GM21717 (cell line): Measurements from ENCODE around the gene SOWAHA.
"Not testable (repeated sequence)": the region's sequence is repeated elsewhere in the genome, so short reads cannot be mapped to it uniquely, and the experiment has no call there.

ENCODE experiments used
- ATAC-seq: cut with Tn5 transposase; IDR thresholded peaks from one replicate; pipeline ENCODE4 v1.9.1; 2021; ENCODE audit warnings: mild to moderate bottlenecking, moderate library complexity; ENCODE audit not compliant: unreplicated experiment

SOWAHA gene

GRCh38 chr5:132777209-132778069 lies 35.7 kb upstream of the SOWAHA start, which contains the start of gene SEPTIN8:
TSS of gene SEPTIN8 (minus strand) at chr5:132777239. CDS start at chr5:132777137, 102 bp downstream.
- ATAC-seq, result no peak

DNA sequence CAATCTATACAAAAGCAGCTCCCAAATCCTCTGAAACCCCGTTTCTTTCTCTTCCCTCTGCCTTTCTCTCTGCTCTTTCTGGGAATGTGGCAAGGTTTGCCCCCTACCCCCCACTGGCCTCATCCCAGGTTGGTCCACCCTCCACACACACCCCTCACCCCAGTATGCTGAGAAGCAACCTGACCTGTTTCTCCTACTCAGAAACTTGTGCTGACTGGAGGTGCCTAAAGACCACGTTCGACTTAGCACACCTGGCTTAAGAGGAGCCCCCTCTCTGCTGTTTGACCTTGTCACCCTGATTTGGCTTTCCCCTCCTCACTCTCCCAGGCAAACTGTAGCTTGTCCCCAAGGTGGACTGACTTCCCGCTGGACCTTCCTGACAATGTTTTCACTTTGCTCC lies 35.0 kb upstream of the SOWAHA start:
- no peak for ATAC-seq

DNA sequence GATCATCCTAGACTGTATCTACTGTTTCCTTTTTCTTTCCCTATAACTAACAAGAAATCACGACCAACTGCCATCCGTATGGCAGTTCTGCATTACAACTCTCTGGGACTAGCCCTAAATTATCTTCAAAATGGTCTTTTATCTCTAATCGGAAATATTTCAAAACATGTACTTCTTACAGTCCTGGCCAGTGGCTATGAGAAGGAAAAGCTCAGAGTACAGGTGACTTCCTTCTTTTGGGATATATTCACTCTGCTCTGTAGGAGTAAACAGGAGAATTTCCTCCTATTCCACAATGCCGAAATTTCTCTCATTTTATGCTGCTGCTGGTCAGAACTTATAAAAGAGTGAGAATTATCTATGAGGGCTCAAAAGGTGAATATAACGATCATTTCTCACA lies 34.2 kb upstream of the SOWAHA start:
- ATAC-seq, result no peak

- no peak for ATAC-seq
Measured at GRCh38 chr5:132779961-132780360, 33.1 kb upstream of the SOWAHA start.

- ATAC-seq, result no peak
Measured at GRCh38 chr5:132780577-132780976, 32.5 kb upstream of the SOWAHA start.

DNA sequence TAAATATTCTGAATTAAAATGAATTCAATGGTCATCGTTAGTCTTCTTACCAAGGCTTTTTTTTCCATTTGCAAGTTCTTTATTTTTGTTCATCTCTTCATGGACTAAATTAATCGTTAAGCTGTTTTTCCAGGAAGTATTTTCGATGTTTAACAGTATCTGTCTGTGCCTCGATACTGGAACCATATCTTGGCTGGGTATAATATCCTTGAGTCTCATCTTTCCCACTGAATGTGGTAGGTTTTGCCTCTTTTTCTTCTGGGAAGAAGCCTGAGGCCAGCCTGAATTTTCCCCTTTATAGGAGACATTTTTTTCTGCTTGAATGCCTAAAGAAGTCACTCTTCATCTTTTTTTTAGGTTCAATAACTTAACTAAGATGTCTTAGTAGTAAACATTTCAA lies 32.1 kb upstream of the SOWAHA start:
- ATAC-seq, result no peak

GRCh38 chr5:132782101-132782500 lies 31.0 kb upstream of the SOWAHA start:
- no peak for ATAC-seq

DNA sequence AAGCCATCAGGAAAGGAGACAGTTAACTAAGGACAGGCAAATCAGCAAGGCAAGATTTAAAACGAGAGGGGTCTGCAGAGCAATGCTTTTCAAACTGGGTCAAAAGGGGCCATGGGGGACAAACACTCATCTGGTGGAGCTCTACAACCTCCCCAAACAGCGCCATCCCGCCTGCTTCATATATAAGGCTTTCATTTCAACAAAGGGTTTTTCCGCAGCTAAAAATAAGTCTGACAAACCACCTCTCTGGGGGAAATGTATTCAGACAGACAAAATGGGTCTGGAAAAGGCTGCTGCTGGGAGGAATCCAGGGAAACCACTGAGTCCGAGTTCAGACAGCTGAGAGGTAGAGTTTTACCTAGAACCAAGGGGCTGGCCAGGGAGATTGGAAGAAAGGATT lies 27.7 kb upstream of the SOWAHA start:
- no peak for ATAC-seq

DNA sequence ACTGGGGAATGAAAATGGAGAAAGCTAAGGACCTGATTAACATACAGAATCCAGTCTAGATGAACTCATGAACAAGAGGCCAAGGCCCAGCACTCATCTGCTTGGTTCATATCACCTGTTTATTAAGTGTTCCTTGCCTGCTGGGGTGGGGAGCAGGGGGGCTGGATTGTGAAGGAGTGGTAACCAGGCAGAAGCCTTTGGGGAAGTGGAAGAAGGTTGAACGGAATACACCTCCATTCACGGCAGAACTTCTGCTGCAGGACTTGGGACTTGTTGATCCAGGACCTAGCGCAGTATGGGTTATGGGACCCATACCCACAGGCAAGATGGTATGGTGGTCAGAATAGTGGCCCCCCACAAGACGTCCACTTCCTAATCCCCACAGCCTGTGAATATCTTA lies 27.2 kb upstream of the SOWAHA start:
- no peak for ATAC-seq

- no peak for ATAC-seq
Measured at GRCh38 chr5:132787076-132787475, 26.0 kb upstream of the SOWAHA start.

GRCh38 chr5:132788508-132788907 lies 24.6 kb upstream of the SOWAHA start:
- no peak for ATAC-seq

DNA sequence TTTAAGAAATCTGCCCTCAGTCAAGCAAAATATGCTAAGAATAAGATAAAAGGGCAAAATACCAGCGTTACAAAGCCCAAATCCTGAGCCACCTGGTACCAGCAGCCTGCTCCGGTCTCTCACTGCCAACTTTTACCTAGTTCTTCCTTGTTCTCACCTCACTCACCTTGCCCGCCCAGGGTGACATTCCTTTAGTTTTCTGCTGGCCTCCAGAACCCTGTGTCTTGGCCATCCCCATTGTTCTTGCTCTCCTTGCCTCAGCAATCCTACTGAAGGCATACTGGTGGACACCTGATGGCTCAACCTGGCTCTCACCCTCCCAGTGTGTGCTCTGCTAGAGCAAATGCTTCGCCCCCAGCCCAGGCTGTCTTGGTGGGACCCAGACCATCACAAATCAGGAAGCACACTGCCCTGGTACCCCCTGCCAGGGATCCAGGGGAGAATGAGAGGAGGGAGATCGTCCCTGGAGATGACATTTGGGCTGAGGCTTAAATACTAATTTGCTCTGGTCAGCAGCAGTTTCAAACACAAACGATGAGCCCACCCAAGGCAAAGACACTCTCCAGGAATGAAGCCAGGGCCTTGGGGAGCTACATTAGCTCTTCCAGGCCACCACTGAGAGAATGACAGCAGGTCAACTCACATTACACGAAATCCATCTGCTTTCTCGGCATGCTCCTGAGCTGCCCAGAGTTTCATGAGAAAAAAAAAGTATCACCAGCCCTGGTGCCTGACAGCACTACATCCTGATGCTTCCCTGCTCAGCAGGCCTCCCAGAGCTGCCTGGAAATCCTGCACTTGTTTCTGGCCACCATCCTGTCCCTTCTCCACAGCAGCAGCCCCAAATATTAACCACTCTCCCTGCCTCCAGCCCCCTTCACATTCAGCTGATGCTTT lies 23.9 kb upstream of the SOWAHA start:
- no peak for ATAC-seq

DNA sequence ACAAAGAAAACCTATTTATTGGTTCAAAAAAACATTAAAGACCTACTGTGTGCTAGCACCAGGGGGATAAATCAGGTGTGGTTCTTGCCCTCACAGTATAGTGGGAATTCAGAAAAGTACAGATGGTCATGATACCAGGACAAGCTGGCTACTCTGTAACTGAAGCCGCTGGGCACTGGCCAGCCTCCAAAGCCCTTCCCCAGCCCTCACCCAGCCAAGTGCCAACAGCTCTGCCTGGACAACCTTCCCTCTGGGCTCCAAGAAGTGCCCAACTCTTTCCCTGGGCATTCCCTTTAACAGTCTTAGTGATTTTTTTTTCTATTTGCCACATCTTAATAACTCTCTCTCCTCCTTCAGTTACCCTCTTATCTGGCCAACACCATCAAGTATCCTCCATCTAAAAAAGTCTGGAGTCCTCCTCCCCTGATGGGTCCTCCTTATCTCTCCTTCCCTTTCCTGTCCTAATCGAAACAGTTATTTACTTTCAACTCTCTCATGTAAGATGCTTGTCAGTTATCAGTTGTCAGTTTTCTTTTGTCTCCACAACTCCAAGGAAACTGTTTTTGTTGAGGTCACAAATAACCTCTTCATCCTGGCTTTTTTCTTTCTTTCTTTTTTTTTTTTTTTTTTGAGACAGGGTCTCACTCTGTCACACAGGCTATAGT lies 22.8 kb upstream of the SOWAHA start:
- ATAC-seq, result no peak

DNA sequence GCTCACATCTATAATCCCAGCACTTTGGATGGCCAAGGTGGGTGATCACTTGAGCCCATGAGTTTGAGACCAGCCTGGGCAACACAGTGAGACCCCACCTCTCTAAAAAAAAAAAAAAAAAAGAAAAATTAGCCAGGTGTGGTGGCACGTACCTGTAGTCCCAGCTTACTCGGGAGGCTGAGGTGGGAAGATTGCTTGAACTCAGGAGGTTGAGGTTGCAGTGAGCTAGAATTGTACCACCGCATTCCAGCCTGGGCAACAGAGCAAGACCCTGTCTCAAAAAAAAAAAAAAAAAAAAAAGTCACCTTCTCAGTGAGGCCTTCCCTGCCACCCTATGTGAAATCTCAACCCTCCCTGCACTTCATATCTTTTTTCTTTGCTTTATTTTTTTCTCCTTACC lies 22.1 kb upstream of the SOWAHA start:
- ATAC-seq, result no peak

DNA sequence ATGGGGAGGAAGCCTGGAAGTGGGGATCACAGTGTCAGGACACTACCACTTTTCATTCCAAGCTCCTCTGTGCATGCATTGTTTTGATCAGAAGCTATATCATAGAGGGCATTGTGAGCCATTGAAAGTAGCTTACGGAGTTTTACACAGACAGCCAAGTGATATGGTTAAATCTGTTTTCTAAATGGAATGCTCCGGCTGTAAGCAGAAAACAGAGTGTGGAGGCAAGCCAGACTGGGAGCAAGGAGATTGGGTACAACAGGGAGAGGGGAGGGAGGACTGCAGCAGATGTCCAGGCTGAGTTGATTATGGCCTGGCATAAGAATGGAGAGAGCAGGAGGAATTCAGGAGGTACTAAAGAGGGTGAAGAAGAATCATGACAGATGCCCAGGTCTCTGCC lies 15.5 kb upstream of the SOWAHA start:
- no peak for ATAC-seq

- ATAC-seq, result no peak
Measured at GRCh38 chr5:132799392-132799791, 13.7 kb upstream of the SOWAHA start.

- no peak for ATAC-seq
Measured at GRCh38 chr5:132800545-132800944, 12.6 kb upstream of the SOWAHA start.

GRCh38 chr5:132802044-132802684 lies 10.9 kb upstream of the SOWAHA start:
- no peak for ATAC-seq

GRCh38 chr5:132802685-132803066 lies 10.4 kb upstream of the SOWAHA start:
- ATAC-seq, result not testable (repeated sequence)

- ATAC-seq, result not testable (repeated sequence)
Measured at GRCh38 chr5:132804219-132804618, 8.9 kb upstream of the SOWAHA start.

- not testable (repeated sequence) for ATAC-seq
Measured at GRCh38 chr5:132805872-132806271, 7.2 kb upstream of the SOWAHA start.
